Measurements from ENCODE around the gene SLC4A5.

SLC4A5 gene

GRCh38 chr2:74312913-74313312 is 30.3 kb downstream of the SLC4A5 start:
- DNase-seq, result no peak

- no peak for DNase-seq
Measured at GRCh38 chr2:74307720-74308119, 35.5 kb downstream of the SLC4A5 start.

- DNase-seq, result no peak
Measured at GRCh38 chr2:74304332-74305148, 38.7 kb downstream of the SLC4A5 start.

GRCh38 chr2:74302865-74303264 is 40.4 kb downstream of the SLC4A5 start:
- DNase-seq, result no peak

GRCh38 chr2:74301262-74301661 is 42.0 kb downstream of the SLC4A5 start:
- DNase-seq, result no peak

GRCh38 chr2:74300506-74300905 is 42.7 kb downstream of the SLC4A5 start:
- no peak for DNase-seq

GRCh38 chr2:74297950-74298349 is 45.3 kb downstream of the SLC4A5 start:
- no peak for DNase-seq

GRCh38 chr2:74297391-74297790 is 45.8 kb downstream of the SLC4A5 start:
- no peak for DNase-seq

- DNase-seq, result no peak
Measured at GRCh38 chr2:74293191-74293991, 49.8 kb downstream of the SLC4A5 start.

- no peak for DNase-seq
Measured at GRCh38 chr2:74292751-74293150, 50.5 kb downstream of the SLC4A5 start.

- DNase-seq, result no peak
Measured at GRCh38 chr2:74291886-74292621, 51.2 kb downstream of the SLC4A5 start.

- DNase-seq, result no peak
Measured at GRCh38 chr2:74291218-74291544, 52.0 kb downstream of the SLC4A5 start.

- DNase-seq, result no peak
Measured at GRCh38 chr2:74290466-74291217, 52.6 kb downstream of the SLC4A5 start.

- no peak for DNase-seq
Measured at GRCh38 chr2:74290066-74290465, 53.1 kb downstream of the SLC4A5 start.

- DNase-seq, result no peak
Measured at GRCh38 chr2:74286725-74287124, 56.5 kb downstream of the SLC4A5 start.

GRCh38 chr2:74281141-74281975 is 61.9 kb downstream of the SLC4A5 start:
- peak; percentile 19 for DNase-seq

GRCh38 chr2:74278694-74279093 is 64.5 kb downstream of the SLC4A5 start:
- DNase-seq, result no peak

GRCh38 chr2:74278176-74278575 is 65.0 kb downstream of the SLC4A5 start:
- no peak for DNase-seq

GRCh38 chr2:74275228-74275627 is 68.0 kb downstream of the SLC4A5 start:
- no peak for DNase-seq

GRCh38 chr2:74269667-74270066 is 73.5 kb downstream of the SLC4A5 start:
- DNase-seq, result no peak

GRCh38 chr2:74267068-74267467 is 76.1 kb downstream of the SLC4A5 start:
- no peak for DNase-seq

Data from right kidney (tissue), 1 donor.